ENCODE measurements around the gene APOL4.

- TF ChIP-seq CTCF (IDR thresholded peaks at IDR 0.05; ENCODE audit: insufficient read depth, low read depth, low read length) (no peak), EZH2 (IDR thresholded peaks at IDR 0.05; ENCODE audit: insufficient read depth, low read length) (no peak)
Observed at GRCh38 chr22:36243986-36244385, 42.4 kb upstream of the APOL4 start.

Measured in astrocyte (in vitro differentiated cells and primary cell).